ENCODE measurements around the gene LRP10. TPM values are rescaled to one million over a fixed set of nuclear protein-coding genes. Genes with fewer than 3 reads are reported as not detected.
A peak's percentile ranks its signal among the peaks of the same experiment; 100 is the strongest.

LRP10 gene
- total and polyA plus RNA-seq, 2 of the 8 experiments (the other 6 are each of a cell fraction or from before 2014, with no cell fraction given), result 12.4 to 15.6 TPM

GRCh38 chr14:22852599-22852939 is 19.0 kb upstream of the LRP10 start:
- no peak for FAIRE-seq
- Histone ChIP-seq H3K9me3 (ENCODE audit: insufficient read depth in 2 of 2, low read depth in 1 of 2, low read length in 1 of 2) (no peaks in the 10 kb centered on the region; a peak in 1 of 4 replicates), H2AFZ (ENCODE audit: low read length) (peak overlapping the region; percentile 98; the same call in 1 of the 2 replicates), H3K23me2 (ENCODE audit: low read depth, low read length) (peaks cover 2% of the 10 kb centered on the region; the same call in 1 of the 2 replicates), H3K36me3 (ENCODE audit: control insufficient read depth in 2 of 4, insufficient read depth in 4 of 4, low read length in 3 of 4) (no peaks in the 10 kb centered on the region), H3K27me3 (replicated peaks in 1 of 4; ENCODE audit: control insufficient read depth in 3 of 4, extremely low read depth in 1 of 4, insufficient read depth in 3 of 4, low read length in 3 of 4) (no peaks in the 10 kb centered on the region), H3K14ac (ENCODE audit: insufficient read length) (no peak overlapping the region), H3K4me1 (replicated peaks in 1 of 4; ENCODE audit: control insufficient read depth in 3 of 4, insufficient read depth in 4 of 4, low read length in 3 of 4) (peaks cover 4 to 22% (median 11%) of the 10 kb centered on the region in 4 experiments), H3K4me2 (ENCODE audit: insufficient read depth in 1 of 2, low read depth in 2 of 2, low read length in 2 of 2) (peak overlapping the region in 1 of 2 experiments; percentile 90; a peak in 1 of 4 replicates), H3K79me1 (ENCODE audit: low read depth, low read length) (no peaks in the 10 kb centered on the region), H3K79me2 (ENCODE audit: control insufficient read depth in 1 of 2, insufficient read depth in 2 of 2, low read length in 2 of 2) (no peaks in the 10 kb centered on the region), H2BK120ac (replicated peaks; ENCODE audit: low read depth, low read length) (no peak overlapping the region), H3K27ac (ENCODE audit: low read depth, low read length) (no peak overlapping the region), H3K4ac (replicated peaks; ENCODE audit: insufficient read length, low read depth, low read length) (no peak overlapping the region), H4K5ac (ENCODE audit: insufficient read length, low read depth, low read length) (no peak overlapping the region), H3K23ac (ENCODE audit: insufficient read length) (no peak overlapping the region), H4K91ac (replicated peaks; ENCODE audit: insufficient read length, low read length) (no peak overlapping the region), H2BK15ac (ENCODE audit: low read length) (no peak overlapping the region), H2BK12ac (ENCODE audit: low read depth, low read length) (no peak overlapping the region), H4K20me1 (replicated peaks in 1 of 2; ENCODE audit: control insufficient read depth in 1 of 2, insufficient read depth in 2 of 2, low read length in 2 of 2) (no peaks in the 10 kb centered on the region), H2AK5ac (ENCODE audit: low read depth, low read length) (no peak overlapping the region), H4K8ac (ENCODE audit: extremely low read depth, insufficient read depth, low read length) (peak overlapping the region; percentile 82), H3K56ac (replicated peaks; ENCODE audit: insufficient read length, low read depth, low read length) (no peak overlapping the region), H3K18ac (ENCODE audit: extremely low read depth, low read length) (no peak overlapping the region), H2BK20ac (ENCODE audit: low read length) (0 out of 2 replicates have a peak overlapping the region, but pooled peaks have one; percentile 66), H3K9ac (replicated peaks in 1 of 4; ENCODE audit: extremely low read depth in 1 of 4, low read depth in 3 of 4, low read length in 3 of 4) (no peak overlapping the region), H2BK5ac (ENCODE audit: low read depth, low read length) (no peak overlapping the region), H3K4me3 (ENCODE audit: extremely low read depth in 1 of 4, insufficient read depth in 2 of 4, low read depth in 3 of 4, low read length in 4 of 4) (no peak overlapping the region)
- no peak for TF ChIP-seq CHD1 (IDR thresholded peaks at IDR 0.05; ENCODE audit: low read depth, low read length)
- no peak for TF ChIP-seq RNF2 (IDR thresholded peaks at IDR 0.05; ENCODE audit: borderline replicate concordance, low read depth, low read length, missing control alignments, poor library complexity, severe bottlenecking)
- TF ChIP-seq EGR1 (IDR thresholded peaks at IDR 0.05; ENCODE audit: borderline replicate concordance, low read depth, low read length), result no peak
- CTCF ChIA-PET (ENCODE audit: partially characterized antibody), result interaction anchor here (0.6 to 56.0 kb wide), 32 partner anchors 12 to 463 kb away, joined by 3 to 1562 read pairs (median 6); partner anchors contain the start of genes AJUBA, LRP10, MMP14 and MRPL52
- 90% methylated on average over 2 of the region's 2 CpGs; no CpG with 5 or more reads in 1 of the 2 experiments for WGBS, 2 experiments (ENCODE audit: extremely low coverage in 1 of 2, insufficient coverage in 1 of 2, insufficient read length in 1 of 2, insufficient replicate concordance in 2 of 2, low coverage in 1 of 2, low lambda C conversion rate in 2 of 2, missing lambda C conversion rate in 1 of 2)
- no peak for DNase-seq (ENCODE audit: low read depth in 1 of 2, low spot score in 2 of 2)
- POLR2A ChIA-PET (ENCODE audit: partially characterized antibody), result interaction anchor here (1.0 to 13.9 kb wide), 3 partner anchors 14 to 30 kb away, joined by 4 to 203 read pairs (median 85); partner anchors contain the start of genes MMP14 and MRPL52
